Activated CD8-positive, alpha-beta memory T cell treated with anti-CD3 and anti-CD28 coated beads for 1 hour (primary cell): ENCODE results near the gene MYO16.
"Not testable (repeated sequence)": the region's sequence is repeated elsewhere in the genome, so short reads cannot be mapped to it uniquely, and the experiment has no call there.

Source experiments
- DNase-seq, 2 donors: peaks; one replicate each; pipeline ENCODE4 v3.0.0-alpha.2; 2020; ENCODE audit warnings: low read depth in 1 of 2; ENCODE audit errors: extremely low read depth in 1 of 2

The MYO16 gene

DNA sequence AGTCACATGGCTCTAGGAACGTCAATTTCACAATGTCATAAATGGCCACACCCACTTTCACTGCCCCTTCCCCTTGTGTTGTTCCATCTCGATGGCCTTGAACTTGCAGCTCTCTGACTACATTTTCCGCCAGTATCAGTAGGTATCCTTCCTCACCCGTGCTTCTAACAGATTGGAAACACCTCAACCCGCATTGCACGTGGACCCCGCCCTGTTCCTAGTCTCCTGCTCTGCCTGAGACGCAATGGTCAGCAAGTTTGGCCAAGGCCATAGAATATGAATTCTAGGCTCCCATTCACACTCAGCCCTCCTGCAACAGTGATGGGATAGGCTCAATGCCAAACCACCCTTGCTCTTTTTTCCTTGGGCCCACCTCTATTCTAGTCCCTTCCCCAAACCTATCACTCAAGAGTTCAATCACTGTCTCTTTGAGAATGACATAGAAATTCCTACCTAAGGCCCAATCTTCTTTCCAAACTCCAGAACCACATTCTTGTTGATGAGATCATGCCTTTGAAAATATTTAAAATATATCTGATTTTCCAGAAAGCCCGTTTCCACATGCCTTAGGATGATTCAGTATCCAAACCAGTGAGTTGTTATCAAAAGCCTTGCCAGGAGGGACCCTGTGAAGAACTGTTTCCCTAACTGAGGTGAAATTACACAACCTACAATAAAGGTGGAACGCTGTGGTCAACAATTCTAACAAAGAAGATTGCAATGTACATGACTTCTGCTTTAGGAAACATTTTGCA is 334.6 kb downstream of the MYO16 start:
- no peak for DNase-seq

- no peak for DNase-seq
Measured at GRCh38 chr13:108964606-108965005, 335.2 kb downstream of the MYO16 start.

- no peak for DNase-seq
Measured at GRCh38 chr13:108967371-108967770, 338.0 kb downstream of the MYO16 start.

DNA sequence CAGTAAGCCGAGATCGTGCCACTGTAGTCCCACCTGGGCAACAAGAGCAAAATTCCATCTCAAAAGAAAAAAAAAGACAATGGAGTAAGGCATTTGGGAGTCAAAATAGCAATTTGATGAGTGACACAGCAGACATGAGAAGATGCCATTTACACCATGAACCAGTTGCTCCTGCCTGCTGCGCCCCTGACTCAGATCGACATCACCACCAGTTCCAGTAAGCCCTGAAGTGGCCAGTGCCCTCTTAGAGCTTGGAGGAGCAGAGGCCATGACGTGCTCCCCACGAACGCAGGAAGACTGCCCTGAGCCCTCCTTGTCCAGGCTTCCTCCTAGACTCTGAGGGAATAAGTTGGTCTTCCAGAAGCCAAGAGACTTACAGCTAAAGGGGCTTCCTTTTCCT is 339.2 kb downstream of the MYO16 start:
- DNase-seq: no peak

DNA sequence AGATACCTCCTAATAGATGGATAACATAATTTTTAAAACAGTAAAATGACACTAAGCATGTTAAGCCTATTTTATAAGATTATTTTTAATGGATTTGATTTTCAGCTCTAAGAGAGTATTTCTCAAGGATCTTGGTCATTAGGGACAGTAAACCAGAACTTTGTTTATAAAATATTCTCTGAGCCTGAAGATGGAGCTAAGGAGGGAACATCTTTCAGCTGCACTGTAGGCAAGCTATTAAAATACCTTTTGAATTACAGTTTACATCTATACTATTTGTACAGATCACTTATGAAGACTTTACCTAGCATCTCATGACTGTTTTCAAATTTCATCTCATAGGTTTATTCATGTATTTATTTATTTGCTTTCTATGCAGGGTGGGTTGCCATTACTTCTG is 345.3 kb downstream of the MYO16 start:
- no peak for DNase-seq

DNA sequence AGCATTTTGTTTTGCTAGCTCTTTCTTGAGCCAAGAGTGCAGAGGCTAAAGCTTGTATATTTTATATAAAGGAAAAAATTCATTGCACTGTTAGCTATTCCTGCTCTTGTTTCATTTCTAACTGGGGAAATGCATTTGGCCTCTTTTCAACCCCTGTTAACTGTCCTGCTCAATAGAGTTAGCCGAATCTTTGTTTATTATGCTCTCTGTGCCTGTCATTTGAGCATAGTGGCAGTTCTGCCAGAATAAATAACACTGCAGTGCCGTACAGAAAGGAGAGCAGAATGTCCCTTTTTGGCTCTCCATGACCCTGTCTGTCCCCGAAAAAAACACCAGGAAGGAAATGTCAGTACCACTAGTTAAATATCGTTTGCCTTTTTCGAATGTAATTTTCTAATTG is 350.8 kb downstream of the MYO16 start:
- no peak for DNase-seq

GRCh38 chr13:108981407-108981806 is 352.0 kb downstream of the MYO16 start:
- no peak for DNase-seq

DNA sequence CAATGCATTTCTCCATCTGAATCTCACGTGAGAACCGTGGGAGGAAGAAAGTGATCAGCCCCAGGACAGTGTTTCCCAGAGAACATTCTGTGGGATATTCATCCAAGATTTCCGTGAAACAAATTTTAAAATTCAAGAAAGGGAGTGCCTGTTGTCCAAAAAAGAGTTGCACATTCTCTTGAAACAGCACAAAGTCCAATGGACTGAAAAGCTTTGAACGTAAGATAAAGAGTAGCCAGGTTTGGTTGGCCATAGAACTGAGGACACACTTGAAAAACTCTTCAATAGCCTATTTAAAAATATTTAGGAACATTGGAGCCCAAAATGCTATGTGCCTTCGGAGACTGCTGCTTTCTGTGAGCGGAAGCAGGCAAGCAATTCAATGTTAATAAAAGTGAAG is 353.9 kb downstream of the MYO16 start:
- DNase-seq: no peak

- no peak for DNase-seq
Measured at GRCh38 chr13:108984251-108984920, 355.0 kb downstream of the MYO16 start.

GRCh38 chr13:108985166-108985565 is 355.8 kb downstream of the MYO16 start:
- no peak for DNase-seq

- no peak for DNase-seq
Measured at GRCh38 chr13:108987517-108987916, 358.1 kb downstream of the MYO16 start.

DNA sequence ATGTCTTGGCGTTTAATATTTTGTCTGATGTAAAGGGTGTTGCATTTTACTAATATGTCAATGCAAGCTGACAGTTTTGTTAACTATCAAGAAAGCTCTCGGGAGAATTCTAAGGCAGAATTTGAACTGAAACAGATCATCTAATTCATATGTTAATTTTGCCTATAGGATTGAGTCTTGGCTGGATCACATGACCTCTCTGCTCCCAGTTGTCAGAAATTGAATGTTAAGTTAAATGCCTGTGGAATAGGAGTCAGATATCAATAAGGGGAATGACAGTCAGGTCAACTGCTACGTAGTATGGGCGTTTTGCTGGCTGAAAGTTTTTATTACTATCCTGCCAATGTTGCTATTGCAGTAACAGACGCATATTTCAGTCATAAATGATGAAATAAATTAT is 358.5 kb downstream of the MYO16 start:
- DNase-seq: no peak

DNA sequence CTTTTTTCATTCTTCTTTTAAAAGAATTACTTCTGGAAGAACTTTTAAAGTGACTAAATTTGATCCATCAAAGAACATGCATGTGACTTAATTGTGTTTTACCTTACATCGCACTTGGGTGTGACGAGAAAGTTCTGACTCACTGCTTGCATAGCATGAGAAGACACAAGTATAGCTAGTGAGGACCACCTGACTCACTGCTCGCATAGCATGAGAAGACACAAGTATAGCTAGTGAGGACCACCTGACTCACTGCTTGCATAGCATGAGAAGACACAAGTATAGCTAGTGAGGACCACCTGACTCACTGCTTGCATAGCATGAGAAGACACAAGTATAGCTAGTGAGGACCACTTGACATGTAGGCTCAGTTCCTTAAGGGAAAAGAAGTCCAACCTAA is 362.0 kb downstream of the MYO16 start:
- not testable (repeated sequence) for DNase-seq

DNA sequence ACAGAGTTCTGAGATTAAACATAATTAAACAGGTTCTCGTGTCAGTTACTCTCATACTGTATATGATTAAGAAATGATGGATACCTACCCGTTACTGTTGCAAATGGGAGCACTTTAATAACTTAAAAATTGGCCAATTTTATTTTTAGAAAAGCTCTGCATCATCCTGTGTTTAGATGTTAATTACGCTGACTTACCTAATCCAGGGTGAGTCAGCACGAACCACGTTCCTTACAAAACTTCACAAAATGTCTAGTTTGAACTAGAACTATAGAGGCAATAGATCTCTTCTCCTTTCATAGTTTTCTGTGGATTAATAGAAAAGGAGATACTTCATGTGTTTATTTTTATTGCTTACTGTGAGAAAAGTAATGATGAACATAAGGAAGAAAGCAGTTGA is 363.9 kb downstream of the MYO16 start:
- no peak for DNase-seq

- no peak for DNase-seq
Measured at GRCh38 chr13:108996430-108996829, 367.0 kb downstream of the MYO16 start.

GRCh38 chr13:109000207-109000606 is 370.8 kb downstream of the MYO16 start:
- no peak for DNase-seq

DNA sequence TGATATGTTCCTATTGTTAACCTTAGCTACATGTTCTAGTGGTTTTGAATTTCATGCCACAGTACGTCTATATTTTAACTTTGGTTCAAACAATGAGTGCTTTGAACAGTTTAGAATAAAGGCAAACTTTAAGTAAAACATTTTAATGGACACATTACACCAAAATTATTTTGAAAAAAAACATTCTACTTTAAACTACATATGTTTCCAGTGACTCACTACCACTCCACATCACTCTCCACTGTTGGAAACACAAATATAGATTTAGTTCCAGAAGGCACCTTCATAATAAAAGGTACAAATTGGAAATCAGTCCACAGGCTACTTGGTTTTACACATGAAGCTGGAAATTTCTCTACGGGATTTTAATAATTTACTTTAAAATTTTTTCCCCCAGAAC is 373.5 kb downstream of the MYO16 start:
- DNase-seq: no peak

- no peak for DNase-seq
Measured at GRCh38 chr13:109007946-109008345, 378.5 kb downstream of the MYO16 start.

- no peak for DNase-seq
Measured at GRCh38 chr13:109009756-109010155, 380.3 kb downstream of the MYO16 start.

- DNase-seq: no peak
Measured at GRCh38 chr13:109010912-109011311, 381.5 kb downstream of the MYO16 start.

DNA sequence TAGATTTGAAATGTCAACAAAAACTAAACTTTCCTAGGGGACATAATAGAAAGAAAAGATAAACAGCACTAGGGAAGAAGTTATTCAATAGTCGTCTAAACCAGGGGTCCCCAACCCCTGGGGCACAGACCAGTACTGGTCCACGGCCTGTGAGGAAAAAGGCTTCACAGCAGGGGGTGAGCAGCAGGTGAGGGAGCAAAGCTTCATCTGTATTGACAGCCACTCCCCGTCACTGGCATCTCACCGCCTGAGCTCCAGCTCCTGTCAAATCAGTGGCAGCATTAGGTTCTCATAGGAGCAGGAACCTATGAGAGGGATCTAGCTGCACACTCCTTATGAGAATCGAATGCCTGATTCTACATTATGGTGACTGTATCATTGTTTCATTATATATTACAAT is 382.7 kb downstream of the MYO16 start:
- DNase-seq: no peak

GRCh38 chr13:109021558-109021957 is 392.1 kb downstream of the MYO16 start:
- no peak for DNase-seq

GRCh38 chr13:109024611-109025010 is 395.2 kb downstream of the MYO16 start:
- no peak for DNase-seq
